HG02852 (cell line): Measurements from ENCODE around the gene KIF11.

Source experiments
- ATAC-seq: cut with Tn5 transposase; IDR thresholded peaks from one replicate; pipeline ENCODE4 v1.9.1; 2021; ENCODE audit warnings: mild to moderate bottlenecking, moderate library complexity; ENCODE audit not compliant: unreplicated experiment

The KIF11 gene

DNA sequence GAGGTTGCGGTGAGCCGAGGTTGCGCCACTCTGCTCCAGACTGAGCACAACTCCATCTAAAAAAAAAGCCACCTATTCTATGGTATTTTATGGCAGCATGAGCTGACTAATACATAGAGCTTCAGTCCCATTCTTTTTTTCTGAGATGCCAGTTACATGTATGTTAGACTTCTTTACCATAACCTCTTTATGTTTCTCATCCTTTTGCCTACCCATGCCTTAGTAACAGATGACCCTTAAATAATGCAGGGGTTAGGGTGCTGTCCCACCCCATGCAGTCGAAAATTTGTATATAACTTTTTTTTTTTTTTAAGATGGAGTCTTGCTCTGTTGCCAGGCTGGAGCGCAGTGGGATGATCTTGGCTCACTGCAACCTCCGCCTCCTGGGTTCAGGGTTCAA lies 74.1 kb downstream of the KIF11 start:
- no peak for ATAC-seq

- ATAC-seq, result no peak
These were observed 84.8 kb downstream of the KIF11 start for GRCh38 chr10:92677708-92678107.

DNA sequence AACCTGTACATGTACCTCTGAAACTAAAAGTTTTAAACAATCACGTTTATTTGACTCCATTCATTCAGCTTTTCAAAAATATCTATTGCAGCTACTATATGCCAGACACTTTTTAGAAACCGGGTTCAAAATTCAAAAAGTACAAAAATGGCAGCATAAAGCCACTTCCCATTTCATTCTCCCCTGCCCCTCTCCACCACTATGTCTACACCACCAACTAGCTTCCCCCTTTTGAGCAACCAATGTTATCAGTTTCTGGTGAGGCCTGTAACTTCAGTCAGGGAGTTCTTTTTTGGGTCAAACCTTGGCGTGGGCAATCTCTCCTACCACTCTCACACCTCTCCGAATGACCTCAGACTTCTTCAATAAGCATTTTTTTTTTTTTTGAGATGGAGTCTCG lies 85.3 kb downstream of the KIF11 start:
- ATAC-seq, result no peak

DNA sequence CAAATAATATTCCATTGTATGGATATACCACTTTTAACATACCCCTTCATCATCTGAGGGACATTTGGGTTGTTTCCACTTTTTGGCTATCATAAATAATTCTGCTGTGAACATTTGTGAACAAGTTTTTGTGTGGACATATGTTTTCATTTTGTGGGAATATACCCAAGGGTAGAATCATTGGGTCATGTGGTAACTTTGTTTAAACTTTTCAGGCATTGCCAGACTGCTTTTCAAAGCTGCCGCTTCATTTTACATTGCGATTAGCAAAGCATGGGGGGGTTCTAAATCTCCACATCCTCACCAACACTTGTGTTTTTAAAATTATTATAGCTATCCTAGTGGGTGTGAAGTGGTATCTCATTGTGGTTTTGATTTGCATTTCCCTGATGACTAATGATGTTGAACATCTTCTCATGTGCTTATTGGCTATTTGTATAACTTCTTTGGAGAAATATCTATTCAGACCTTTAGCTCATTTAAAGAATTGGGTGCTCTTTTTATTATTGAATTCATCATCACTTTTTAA lies 88.4 kb downstream of the KIF11 start:
- ATAC-seq, result no peak

DNA sequence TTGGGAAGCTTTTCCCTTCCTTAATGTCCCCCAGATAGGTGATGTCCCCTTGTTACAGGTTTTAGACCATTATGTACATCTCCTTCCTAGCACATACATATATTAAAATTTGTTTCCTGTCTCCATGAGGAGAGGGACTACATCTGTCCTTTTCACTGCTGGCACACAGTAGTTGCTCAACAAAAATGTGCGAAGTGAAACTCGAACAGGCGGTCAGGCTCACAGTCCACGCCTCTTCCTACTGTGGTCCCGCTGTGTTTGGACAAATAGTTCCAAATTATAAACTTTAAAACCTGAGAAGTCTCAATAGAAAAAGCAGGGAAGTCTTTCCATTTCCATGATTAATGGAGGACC lies 95.6 kb downstream of the KIF11 start:
- ATAC-seq, result no peak

GRCh38 chr10:92688927-92689662 lies 96.2 kb downstream of the KIF11 start:
- peak; percentile 21 for ATAC-seq

DNA sequence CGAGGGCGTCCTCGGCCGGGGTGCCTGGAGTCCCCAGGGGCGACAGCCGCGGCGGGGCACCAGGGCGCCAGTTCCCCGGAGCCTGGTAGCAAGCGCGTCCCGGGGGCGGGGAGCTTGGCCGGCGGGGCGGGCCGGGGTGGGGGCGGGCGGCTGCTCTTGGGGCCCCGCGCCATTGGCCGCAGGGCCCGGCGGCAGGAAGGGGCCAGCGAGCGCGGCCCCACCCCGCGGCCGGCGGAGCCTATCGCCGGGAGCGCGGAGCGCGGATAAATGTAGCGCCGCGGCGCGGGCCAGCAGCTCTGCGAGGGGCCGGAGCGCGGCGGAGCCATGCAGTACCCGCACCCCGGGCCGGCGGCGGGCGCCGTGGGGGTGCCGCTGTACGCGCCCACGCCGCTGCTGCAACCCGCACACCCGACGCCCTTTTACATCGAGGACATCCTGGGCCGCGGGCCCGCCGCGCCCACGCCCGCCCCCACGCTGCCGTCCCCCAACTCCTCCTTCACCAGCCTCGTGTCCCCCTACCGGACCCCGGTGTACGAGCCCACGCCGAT lies 96.8 kb downstream of the KIF11 start, which contains the start of gene HHEX:
Gene HHEX, plus strand, starts transcription at position 293 of the 548 bp plus-strand sequence. Its CDS starts 32 bp downstream, at position 325.
- ATAC-seq, result peak; percentile 53

DNA sequence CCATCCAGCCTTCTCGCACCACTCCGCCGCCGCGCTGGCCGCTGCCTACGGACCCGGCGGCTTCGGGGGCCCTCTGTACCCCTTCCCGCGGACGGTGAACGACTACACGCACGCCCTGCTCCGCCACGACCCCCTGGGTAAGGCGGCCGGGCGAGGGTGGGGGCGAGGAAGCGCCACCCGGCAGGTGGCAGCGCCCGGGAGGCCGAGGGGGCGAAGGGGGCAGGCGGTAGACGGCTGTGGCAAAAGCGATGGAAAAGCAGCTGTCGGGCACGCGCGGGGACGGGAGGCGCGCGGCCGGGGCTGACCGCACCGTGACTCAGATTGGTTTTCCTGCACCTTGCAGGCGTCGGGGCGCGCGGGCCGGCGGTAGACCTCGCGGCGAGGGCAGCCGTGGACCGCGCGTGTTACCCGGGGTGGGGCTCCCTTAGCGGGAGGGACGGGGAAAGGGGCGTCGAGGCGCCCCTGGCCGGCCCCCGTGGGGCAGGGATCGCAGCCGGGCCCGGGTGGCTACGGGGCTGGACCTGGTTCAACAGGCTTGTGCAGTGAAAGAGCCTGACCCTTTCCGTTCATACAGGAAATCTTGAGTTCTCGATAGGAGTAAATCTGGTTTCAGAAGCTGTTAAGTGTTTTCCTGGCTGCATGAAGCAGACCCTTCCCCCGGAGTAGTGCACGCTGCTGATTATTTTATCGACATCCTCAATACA lies 97.4 kb downstream of the KIF11 start:
- ATAC-seq, result peak; percentile 40

DNA sequence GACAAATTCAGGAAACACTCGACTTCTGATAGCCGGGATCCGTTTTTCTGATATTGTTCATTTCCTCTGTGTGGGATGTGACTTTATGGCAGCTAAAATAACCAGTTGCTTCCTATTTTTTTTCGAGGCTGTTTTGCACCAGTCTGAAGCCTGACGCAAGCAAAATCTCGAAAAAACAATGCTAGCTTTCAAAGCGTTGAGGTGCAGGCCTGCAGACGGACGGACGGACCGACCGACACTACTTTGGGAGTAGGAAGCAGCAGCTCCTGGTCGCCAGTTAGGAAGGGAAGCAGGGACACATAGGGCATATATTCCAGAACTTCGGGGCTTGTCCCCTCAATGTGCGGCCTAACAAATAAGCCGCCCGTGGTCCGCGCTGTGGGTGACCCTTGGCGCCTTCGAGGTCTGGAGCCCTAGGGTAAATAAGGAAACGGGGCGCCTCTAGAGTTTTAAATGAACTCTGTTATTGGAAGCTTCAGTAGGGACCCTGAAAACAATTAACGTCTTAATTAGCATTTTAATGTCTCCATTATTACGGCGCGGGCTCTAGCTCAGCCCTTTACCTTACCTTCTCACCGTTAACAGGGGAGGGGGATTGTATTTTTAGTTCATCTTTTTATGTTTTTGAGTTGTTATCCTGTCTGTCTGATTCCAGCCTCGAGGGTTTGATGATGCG lies 98.1 kb downstream of the KIF11 start:
- no peak for ATAC-seq

DNA sequence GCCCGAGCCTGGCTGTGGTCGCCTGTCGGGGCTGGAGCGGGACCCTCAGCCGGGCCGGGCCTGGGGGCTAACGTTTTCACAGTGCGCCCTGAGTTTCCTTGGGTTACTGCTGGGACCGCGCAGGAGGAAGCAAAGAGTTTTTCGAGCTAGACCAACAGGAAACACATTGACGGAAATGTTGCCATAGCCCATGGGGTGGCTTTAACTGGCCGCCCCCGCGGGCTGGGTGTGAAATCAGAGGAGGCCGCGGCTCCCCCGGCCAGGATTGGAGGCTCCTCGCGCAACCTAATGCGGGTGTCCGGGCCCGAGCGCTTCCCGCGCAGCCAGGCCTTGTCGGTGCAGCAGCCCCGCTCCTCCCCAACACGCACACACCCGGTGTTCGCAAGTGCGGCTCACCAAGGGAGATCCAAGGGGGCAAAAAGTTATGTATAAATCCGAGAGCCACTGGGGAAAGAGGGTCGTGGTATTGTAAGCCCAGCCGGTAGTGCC lies 98.7 kb downstream of the KIF11 start:
- no peak for ATAC-seq

- ATAC-seq, result no peak
These were observed 99.2 kb downstream of the KIF11 start for GRCh38 chr10:92692080-92692671.

DNA sequence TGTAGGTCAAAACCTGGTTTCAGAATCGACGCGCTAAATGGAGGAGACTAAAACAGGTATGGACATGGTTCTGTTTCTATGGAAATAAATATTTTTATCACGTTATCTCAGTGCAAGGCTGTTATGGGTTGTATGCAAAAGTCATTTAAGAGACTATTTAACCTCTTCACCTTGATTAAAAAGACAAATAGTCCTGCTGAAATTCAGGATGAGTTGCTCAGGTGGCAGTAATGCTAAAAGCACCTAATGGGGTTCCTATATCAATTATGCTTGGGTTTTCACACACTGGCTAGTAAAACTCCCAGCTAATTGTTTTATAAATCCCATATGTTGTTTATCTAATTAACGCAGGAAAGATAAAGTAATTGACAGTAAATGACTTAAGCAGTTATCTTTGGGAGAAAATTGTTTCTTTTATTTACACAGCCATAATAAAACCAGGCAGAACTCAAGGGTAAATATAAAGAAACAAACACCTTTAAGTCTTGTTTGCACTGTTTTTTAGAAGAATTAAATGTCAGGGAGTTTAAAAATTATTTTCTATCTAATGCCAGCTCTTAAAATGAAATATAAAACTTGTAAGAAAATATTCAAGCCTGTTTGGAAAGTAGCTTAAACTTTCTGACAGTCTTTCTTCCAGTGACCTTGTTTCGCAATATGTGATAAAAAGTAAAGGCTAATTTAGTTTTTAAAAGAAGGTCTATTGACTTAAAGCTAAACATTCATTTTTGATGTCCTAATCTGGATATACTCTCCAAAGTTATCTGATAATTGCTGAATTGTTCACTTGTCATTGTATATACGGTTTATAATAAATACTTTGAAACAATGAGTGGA lies 100.0 kb downstream of the KIF11 start:
- no peak for ATAC-seq

DNA sequence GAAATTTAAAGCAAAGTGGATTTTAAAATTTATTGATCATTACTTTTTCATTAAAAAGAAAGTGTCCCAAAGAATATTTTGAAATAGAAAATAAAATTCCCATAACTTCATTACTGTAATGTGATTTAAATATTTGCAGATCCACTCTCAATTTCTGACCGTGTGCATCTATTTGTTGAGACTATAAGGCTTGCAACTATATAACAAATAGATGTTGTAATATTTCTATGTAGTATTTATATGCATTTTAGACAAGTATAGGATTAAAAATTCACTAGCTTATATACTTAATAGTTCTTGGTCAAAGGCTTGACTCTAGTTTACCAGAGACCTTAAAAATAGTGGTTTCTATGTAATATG lies 100.6 kb downstream of the KIF11 start:
- no peak for ATAC-seq

- ATAC-seq, result no peak
These were observed 103.0 kb downstream of the KIF11 start for GRCh38 chr10:92695679-92696605.

DNA sequence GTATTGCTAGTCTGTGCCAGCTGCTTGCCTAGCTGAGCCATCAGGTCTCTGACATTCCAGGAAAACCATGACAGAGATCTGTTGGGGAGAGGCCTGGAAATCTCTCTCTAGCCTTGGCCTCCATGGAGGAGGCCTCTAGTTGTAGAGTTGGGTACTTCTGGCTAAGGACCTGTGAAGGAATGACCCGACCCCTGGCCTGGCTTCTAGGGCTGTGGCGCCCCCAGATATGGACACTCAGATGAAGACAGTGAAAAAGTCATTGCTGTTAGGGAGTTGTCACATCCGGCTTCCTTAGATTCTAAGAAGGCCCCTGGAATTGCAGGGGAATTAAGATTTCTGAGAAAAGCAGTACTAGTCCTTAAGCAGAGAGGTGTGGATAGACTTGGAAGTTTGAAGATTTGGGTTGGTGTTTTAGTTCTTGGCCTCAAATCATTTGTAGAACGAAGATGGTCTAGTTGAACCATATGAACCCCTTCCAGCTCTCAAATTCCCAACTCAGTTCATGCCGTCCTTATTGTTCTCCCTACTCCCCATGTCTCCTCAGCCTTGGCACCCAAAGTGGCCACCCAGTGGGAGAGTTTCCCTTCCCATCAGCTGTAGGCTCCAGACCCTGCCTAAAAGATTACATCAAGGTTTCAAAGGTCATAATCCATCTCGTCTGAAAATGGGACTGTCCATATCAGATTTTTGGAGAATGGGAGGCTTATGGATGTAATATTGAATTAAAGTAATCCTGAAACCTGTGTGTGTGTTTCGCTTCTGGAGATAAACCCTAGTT lies 103.9 kb downstream of the KIF11 start:
- no peak for ATAC-seq

- no peak for ATAC-seq
These were observed 105.0 kb downstream of the KIF11 start for GRCh38 chr10:92697663-92698511.

DNA sequence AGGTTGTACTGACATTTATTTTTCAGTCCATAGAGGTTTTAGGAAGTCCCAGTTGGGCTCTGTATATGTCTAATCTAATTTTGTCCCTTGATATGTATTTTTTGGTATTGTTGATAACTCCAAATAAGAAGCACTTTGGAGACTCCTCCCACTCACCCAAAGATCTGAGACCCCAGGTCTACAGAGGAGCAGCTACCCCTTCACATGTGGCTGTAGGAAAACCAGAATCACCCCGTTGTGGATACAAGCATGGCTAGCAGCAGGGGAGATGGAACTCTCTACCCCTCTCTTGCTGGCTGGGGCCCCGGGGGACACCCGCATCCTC lies 106.2 kb downstream of the KIF11 start:
- ATAC-seq, result no peak
